NCI-H2227 treated with DMSO at 0.1 percent for 48 hours (cell line): Measurements from ENCODE around the gene ZNF385C.
A peak's percentile ranks its signal among the peaks of the same experiment; 100 is the strongest.

ENCODE experiments used
- DNase-seq: peaks from one replicate; lab custom pipeline; 2025; lab: John Stamatoyannopoulos, UW

Gene ZNF385C

GRCh38 chr17:42125565-42125964, 27.3 kb upstream of the ZNF385C start:
- DNase-seq = no peak

- no peak for DNase-seq
Measured at GRCh38 chr17:42124256-42124655, 26.0 kb upstream of the ZNF385C start.

GRCh38 chr17:42122371-42123303, 24.4 kb upstream of the ZNF385C start, which contains the start of gene HSPB9:
TSS of gene HSPB9 (plus strand) at chr17:42122804. CDS start at chr17:42122851, 47 bp downstream.
- no peak for DNase-seq

- DNase-seq = peak; percentile 69
Measured at GRCh38 chr17:42120770-42121769, 22.8 kb upstream of the ZNF385C start, which contains the start of gene KAT2A. TSS of gene KAT2A (minus strand) at chr17:42121367. CDS start at chr17:42121304, 63 bp downstream.

DNA sequence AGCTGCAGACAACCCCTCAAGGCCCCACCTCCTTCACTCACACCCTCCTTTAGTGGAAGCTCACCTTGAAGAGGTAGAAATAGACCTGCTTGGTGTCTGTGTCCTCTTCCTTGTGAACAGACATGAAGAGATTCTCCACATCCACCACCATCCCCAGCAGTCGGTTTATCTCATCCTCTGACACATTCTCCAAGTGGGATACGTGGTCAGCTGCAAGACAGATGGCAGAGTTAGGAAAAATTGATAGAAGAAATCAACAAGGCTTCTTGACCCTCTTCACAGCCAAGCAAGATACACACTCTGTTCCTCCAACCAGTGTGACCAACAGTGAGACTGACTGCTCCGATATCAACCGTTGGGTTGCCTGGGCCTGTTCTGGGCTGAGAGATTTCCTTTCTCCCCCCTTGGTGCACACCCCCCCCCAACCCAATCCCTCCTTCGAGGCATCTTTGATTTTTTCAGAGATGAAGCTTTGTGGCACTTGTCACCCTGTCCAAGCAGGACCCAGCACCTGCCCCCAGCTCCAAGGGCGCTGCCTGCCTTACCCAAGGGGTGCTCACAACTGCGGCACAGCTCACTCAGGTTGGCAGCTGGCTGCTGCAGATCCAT, 22.0 kb upstream of the ZNF385C start:
- DNase-seq = no peak

GRCh38 chr17:42119301-42119700, 21.0 kb upstream of the ZNF385C start:
- no peak for DNase-seq

GRCh38 chr17:42118545-42118944, 20.3 kb upstream of the ZNF385C start:
- DNase-seq = no peak

GRCh38 chr17:42118126-42118510, 19.8 kb upstream of the ZNF385C start:
- DNase-seq = no peak

DNA sequence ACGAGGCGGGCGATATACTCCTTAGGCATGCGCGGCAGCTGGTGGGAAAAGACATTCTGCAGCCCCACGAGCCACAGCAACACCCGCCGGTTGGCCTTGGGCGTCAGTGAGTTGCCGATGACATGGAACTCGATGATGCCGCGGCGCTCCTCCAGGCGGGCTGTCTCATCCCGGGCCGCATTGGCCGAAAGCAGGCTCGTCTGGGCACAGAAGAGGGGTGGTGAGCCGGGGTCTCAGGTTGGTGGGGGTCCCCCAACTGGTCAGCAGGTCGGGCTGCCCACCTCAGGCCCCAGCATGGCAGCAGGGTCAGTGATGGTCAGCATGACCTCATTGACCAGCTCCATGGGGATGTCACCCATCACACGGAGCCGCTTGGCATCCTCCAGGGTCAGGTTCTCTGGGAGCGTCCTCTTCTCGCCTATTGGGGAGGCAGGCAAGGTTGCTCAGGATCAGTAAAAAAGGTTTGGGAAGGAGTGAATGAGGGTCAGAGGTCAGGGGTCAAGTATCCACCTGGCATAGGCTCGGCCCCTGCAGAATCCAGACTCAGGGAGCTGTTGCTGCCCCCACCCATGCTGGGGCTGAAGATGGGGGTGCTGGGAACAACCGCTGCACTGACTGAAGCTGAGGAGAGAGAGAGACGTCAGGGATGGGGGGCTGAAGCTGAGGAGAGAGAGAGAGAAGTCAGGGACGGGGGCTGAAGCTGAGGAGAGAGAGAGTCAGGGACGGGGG, 19.3 kb upstream of the ZNF385C start:
- no peak for DNase-seq

- DNase-seq = peak; percentile 82
Measured at GRCh38 chr17:42116705-42117396, 18.6 kb upstream of the ZNF385C start.

GRCh38 chr17:42114118-42114517, 15.8 kb upstream of the ZNF385C start:
- no peak for DNase-seq

- no peak for DNase-seq
Measured at GRCh38 chr17:42113293-42114069, 15.2 kb upstream of the ZNF385C start.

- peak; percentile 87 for DNase-seq
Measured at GRCh38 chr17:42112552-42113176, 14.4 kb upstream of the ZNF385C start, which contains the start of gene DHX58. TSS of gene DHX58 (minus strand) at chr17:42112714. CDS start at chr17:42111892, 822 bp downstream.

- DNase-seq = no peak
Measured at GRCh38 chr17:42111871-42112551, 13.7 kb upstream of the ZNF385C start.

DNA sequence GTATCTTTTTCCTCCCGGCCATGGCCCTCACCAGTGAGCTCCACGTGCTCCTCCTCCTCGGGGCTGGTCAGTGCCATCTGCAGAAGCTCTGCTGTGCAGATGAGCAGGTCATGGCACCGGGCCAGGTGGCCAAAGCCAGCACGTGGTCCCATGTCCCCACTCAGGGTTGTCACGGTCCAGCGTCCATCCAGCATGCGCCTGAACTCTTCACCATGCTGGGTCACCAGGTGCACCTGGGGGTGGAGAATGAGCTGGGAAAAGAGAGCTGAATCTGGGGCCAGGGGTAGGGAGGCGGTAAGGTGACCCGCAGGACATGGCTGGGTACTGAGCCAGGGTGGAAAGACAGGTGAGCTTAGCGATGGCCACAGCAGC, 13.0 kb upstream of the ZNF385C start:
- DNase-seq = no peak

DNA sequence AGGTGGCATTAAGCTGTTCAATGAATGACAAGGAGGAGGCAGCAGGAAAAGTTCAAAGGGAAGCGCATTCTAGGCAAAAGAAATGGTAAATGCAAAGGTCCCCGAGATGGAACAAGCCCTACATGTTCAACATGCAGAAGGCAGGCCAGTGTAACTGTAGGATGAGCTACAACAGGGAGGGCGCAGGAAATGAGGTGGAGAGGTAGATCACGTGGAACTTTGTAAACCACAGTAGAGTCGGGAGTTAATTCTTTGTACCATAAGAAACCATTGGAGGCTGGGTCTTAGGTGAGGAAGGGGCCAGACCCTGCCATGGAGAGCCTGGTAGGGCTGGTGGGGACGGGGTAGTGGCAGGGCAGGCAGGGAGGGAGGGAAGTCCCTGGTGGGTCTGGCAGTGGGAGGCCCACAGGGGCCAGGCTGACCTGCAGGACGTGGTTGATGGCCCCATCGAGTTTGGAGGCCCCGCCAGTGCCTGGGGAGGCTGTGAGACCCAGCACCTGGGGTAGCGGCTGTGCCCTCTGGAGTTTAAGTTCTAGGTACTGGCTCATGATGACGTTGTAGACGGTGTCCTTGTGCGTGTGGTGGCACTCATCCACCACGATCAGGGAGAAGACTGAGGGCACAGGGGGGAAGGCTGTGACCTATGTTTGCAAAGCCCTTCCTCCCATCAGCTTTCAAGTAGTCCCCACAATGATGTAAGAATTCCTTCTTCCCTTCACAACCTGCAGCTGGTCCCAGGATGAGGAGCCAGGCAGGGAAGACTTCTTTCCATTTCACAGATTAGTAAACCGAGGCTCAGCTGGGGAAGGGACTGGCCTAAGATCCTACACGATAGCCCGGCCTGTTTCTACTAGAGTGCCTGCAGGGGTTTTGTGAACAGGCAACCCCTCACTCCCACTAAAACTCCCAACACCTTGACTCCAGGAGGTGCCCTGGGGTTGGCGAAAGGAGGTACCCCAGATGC, 12.3 kb upstream of the ZNF385C start:
- no peak for DNase-seq

DNA sequence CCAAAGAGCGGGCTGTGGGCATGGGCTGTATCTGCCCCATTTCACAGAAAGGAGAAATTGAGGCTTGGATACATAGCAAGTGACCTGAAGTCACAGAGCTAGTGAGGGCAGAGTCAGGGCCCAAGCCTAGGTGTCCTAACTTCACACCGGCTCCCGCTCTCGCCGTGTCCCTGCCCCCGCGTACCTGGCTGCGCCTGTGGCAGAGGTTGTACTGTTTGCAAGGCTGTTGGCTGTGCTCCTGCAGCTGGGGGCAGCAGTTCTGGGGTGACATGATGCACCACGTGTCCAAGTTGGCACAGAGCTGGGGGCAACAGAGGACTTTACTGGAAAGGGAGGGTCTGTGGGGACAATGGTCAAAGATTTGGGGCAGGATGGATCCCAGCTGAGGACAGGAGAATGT, 10.8 kb upstream of the ZNF385C start:
- no peak for DNase-seq
